ENCODE measurements around the gene ZNF777. TPM values are rescaled to one million over a fixed set of nuclear protein-coding genes. Genes with fewer than 3 reads are reported as not detected.
"Not testable (repeated sequence)": the region's sequence is repeated elsewhere in the genome, so short reads cannot be mapped to it uniquely, and the experiment has no call there.

ZNF777 gene
- total RNA-seq, 1 donor from 2014 or later, result 13.4 TPM

- TF ChIP-seq CTCF (IDR thresholded peaks at IDR 0.05), result no peak
- intact Hi-C loops (cut with DNase I), result loop anchor here (2.0 to 10.0 kb wide), 6 partner anchors 35 to 341 kb away; partner anchors contain the start of genes ZNF212, ZNF777, ZNF783 and ZNF862
- H3K27ac ChIP-seq, result peak overlapping the region; percentile 87 to 89
Measured at GRCh38 chr7:149495785-149496641, 35.2 kb upstream of the ZNF777 start.

GRCh38 chr7:149494738-149495368 is 34.0 kb upstream of the ZNF777 start:
- H3K4me3 ChIP-seq, result no peak overlapping the region
- no peak for DNase-seq (ENCODE audit: low spot score in 2 of 2)
- H3K36me3 ChIP-seq, result peaks cover 38 to 46% of the 10 kb centered on the region in 2 donors
- no peaks in the 10 kb centered on the region for H3K27me3 ChIP-seq
- no peak overlapping the region for H3K27ac ChIP-seq
- peaks cover 6 to 11% of the 10 kb centered on the region in 2 donors for H3K4me1 ChIP-seq
- TF ChIP-seq CTCF (IDR thresholded peaks at IDR 0.05), result no peak
- no peaks in the 10 kb centered on the region for H3K9me3 ChIP-seq
- intact Hi-C loops (cut with DNase I), result loop anchor here (5.0 to 10.0 kb wide), 4 partner anchors 210 to 342 kb away; partner anchors contain the start of genes ZNF212, ZNF783 and ZNF862

More at GRCh38 chr7:149495785-149496641, 35.2 kb upstream of the ZNF777 start:
- DNase-seq (ENCODE audit: low spot score in 2 of 2), result peak in 1 of 2 donors; percentile 80
- H3K9me3 ChIP-seq, result no peaks in the 10 kb centered on the region
- H3K36me3 ChIP-seq, result peaks cover 31 to 34% of the 10 kb centered on the region in 2 donors
- H3K27me3 ChIP-seq, result no peaks in the 10 kb centered on the region
- H3K4me1 ChIP-seq, result peaks cover 6 to 11% of the 10 kb centered on the region in 2 donors
- H3K4me3 ChIP-seq, result peak overlapping the region; percentile 84 to 92

- H3K36me3 ChIP-seq, result peaks cover 38 to 52% of the 10 kb centered on the region in 2 donors
- intact Hi-C loops (cut with DNase I), result loop anchor here (10.0 kb wide), 2 partner anchors 209 to 259 kb away; partner anchors contain the start of gene ZNF212
- not testable (repeated sequence) for H3K9me3 ChIP-seq; H3K4me3 ChIP-seq; H3K27me3 ChIP-seq; H3K27ac ChIP-seq; DNase-seq (ENCODE audit: low spot score in 2 of 2)
- peaks cover 6 to 11% of the 10 kb centered on the region in 2 donors for H3K4me1 ChIP-seq
Measured at GRCh38 chr7:149493975-149494374, 33.1 kb upstream of the ZNF777 start.

- intact Hi-C loops (cut with DNase I), result loop anchor here (10.0 kb wide), 2 partner anchors 209 to 259 kb away; partner anchors contain the start of gene ZNF212
- Histone ChIP-seq H3K4me1 (peaks cover 6 to 11% of the 10 kb centered on the region in 2 donors), H3K27ac (no peak overlapping the region), H3K4me3 (no peak overlapping the region), H3K27me3 (no peaks in the 10 kb centered on the region), H3K36me3 (peaks cover 41 to 56% of the 10 kb centered on the region in 2 donors), H3K9me3 (no peaks in the 10 kb centered on the region)
- no peak for TF ChIP-seq CTCF (IDR thresholded peaks at IDR 0.05)
- DNase-seq (ENCODE audit: low spot score in 2 of 2), result no peak
Measured at GRCh38 chr7:149493366-149493765, 32.5 kb upstream of the ZNF777 start.

- Histone ChIP-seq H3K36me3 (peaks cover 50 to 79% of the 10 kb centered on the region in 2 donors), H3K9me3 (no peaks in the 10 kb centered on the region), H3K4me1 (peaks cover 0 to 3% of the 10 kb centered on the region in 2 donors), H3K4me3 (no peak overlapping the region), H3K27me3 (no peaks in the 10 kb centered on the region), H3K27ac (no peak overlapping the region)
- intact Hi-C loops (cut with DNase I), result loop anchor here (10.0 kb wide), 2 partner anchors 205 to 255 kb away; partner anchors contain the start of gene ZNF212
- no peak for DNase-seq (ENCODE audit: low spot score in 2 of 2)
- TF ChIP-seq CTCF (IDR thresholded peaks at IDR 0.05), result no peak
Measured at GRCh38 chr7:149490083-149490760, 29.4 kb upstream of the ZNF777 start.
